Measurements from ENCODE around the gene SP4.
"Not testable (repeated sequence)": the region's sequence is repeated elsewhere in the genome, so short reads cannot be mapped to it uniquely, and the experiment has no call there.

SP4 gene

GRCh38 chr7:21514062-21514461 is 86.2 kb downstream of the SP4 start:
- Histone ChIP-seq H3K36me3 (ENCODE audit: control insufficient read depth, insufficient read depth, low read length) (no peaks in the 10 kb centered on the region), H3K4me1 (ENCODE audit: control insufficient read depth, insufficient read depth, low read length) (no peaks in the 10 kb centered on the region), H3K9me3 (ENCODE audit: control insufficient read depth, low read length) (no peaks in the 10 kb centered on the region), H3K27me3 (ENCODE audit: control insufficient read depth, insufficient read depth, low read length, poor library complexity, severe bottlenecking) (no peaks in the 10 kb centered on the region), H3K27ac (ENCODE audit: insufficient read depth, low read depth, low read length, poor library complexity, severe bottlenecking) (no peak overlapping the region), H3K4me3 (ENCODE audit: insufficient read depth, low read depth, low read length) (no peak overlapping the region)

GRCh38 chr7:21524680-21525079 is 96.8 kb downstream of the SP4 start:
- no peaks in the 10 kb centered on the region for H3K36me3 ChIP-seq (ENCODE audit: control insufficient read depth, insufficient read depth, low read length)
- no peak overlapping the region for H3K4me3 ChIP-seq (ENCODE audit: insufficient read depth, low read depth, low read length)
- H3K27ac ChIP-seq (ENCODE audit: insufficient read depth, low read depth, low read length, poor library complexity, severe bottlenecking) = no peak overlapping the region
- H3K4me1 ChIP-seq (ENCODE audit: control insufficient read depth, insufficient read depth, low read length) = no peaks in the 10 kb centered on the region
- 89 to 95% methylated on average over 1 of the region's 1 CpG for WGBS, 2 experiments
- no peaks in the 10 kb centered on the region for H3K9me3 ChIP-seq (ENCODE audit: control insufficient read depth, low read length)
- no peaks in the 10 kb centered on the region for H3K27me3 ChIP-seq (ENCODE audit: control insufficient read depth, insufficient read depth, low read length, poor library complexity, severe bottlenecking)

- H3K27me3 ChIP-seq (ENCODE audit: control insufficient read depth, insufficient read depth, low read length, poor library complexity, severe bottlenecking) = no peaks in the 10 kb centered on the region
- H3K4me1 ChIP-seq (ENCODE audit: control insufficient read depth, insufficient read depth, low read length) = no peaks in the 10 kb centered on the region
- no peak overlapping the region for H3K4me3 ChIP-seq (ENCODE audit: insufficient read depth, low read depth, low read length)
- no peaks in the 10 kb centered on the region for H3K36me3 ChIP-seq (ENCODE audit: control insufficient read depth, insufficient read depth, low read length)
- no peaks in the 10 kb centered on the region for H3K9me3 ChIP-seq (ENCODE audit: control insufficient read depth, low read length)
- H3K27ac ChIP-seq (ENCODE audit: insufficient read depth, low read depth, low read length, poor library complexity, severe bottlenecking) = no peak overlapping the region
Measured at GRCh38 chr7:21526007-21526406, 98.1 kb downstream of the SP4 start.

GRCh38 chr7:21526448-21526847 is 98.6 kb downstream of the SP4 start:
- no peaks in the 10 kb centered on the region for H3K36me3 ChIP-seq (ENCODE audit: control insufficient read depth, insufficient read depth, low read length)
- no peak overlapping the region for H3K27ac ChIP-seq (ENCODE audit: insufficient read depth, low read depth, low read length, poor library complexity, severe bottlenecking)
- H3K9me3 ChIP-seq (ENCODE audit: control insufficient read depth, low read length) = no peaks in the 10 kb centered on the region
- H3K27me3 ChIP-seq (ENCODE audit: control insufficient read depth, insufficient read depth, low read length, poor library complexity, severe bottlenecking) = no peaks in the 10 kb centered on the region
- no peaks in the 10 kb centered on the region for H3K4me1 ChIP-seq (ENCODE audit: control insufficient read depth, insufficient read depth, low read length)
- no peak overlapping the region for H3K4me3 ChIP-seq (ENCODE audit: insufficient read depth, low read depth, low read length)
- WGBS, 2 experiments = 96 to 97% methylated on average over 3 of the region's 3 CpGs

GRCh38 chr7:21532485-21532884 is 104.6 kb downstream of the SP4 start:
- not testable (repeated sequence) for H3K27me3 ChIP-seq (ENCODE audit: control insufficient read depth, insufficient read depth, low read length, poor library complexity, severe bottlenecking); H3K4me1 ChIP-seq (ENCODE audit: control insufficient read depth, insufficient read depth, low read length); H3K27ac ChIP-seq (ENCODE audit: insufficient read depth, low read depth, low read length, poor library complexity, severe bottlenecking); H3K9me3 ChIP-seq (ENCODE audit: control insufficient read depth, low read length); H3K36me3 ChIP-seq (ENCODE audit: control insufficient read depth, insufficient read depth, low read length); H3K4me3 ChIP-seq (ENCODE audit: insufficient read depth, low read depth, low read length)
- 95 to 96% methylated on average over 1 of the region's 1 CpG for WGBS, 2 experiments

GRCh38 chr7:21533646-21534045 is 105.8 kb downstream of the SP4 start:
- not testable (repeated sequence) for H3K27ac ChIP-seq (ENCODE audit: insufficient read depth, low read depth, low read length, poor library complexity, severe bottlenecking); H3K4me3 ChIP-seq (ENCODE audit: insufficient read depth, low read depth, low read length); H3K27me3 ChIP-seq (ENCODE audit: control insufficient read depth, insufficient read depth, low read length, poor library complexity, severe bottlenecking); H3K36me3 ChIP-seq (ENCODE audit: control insufficient read depth, insufficient read depth, low read length); H3K4me1 ChIP-seq (ENCODE audit: control insufficient read depth, insufficient read depth, low read length); H3K9me3 ChIP-seq (ENCODE audit: control insufficient read depth, low read length)

- not testable (repeated sequence) for H3K4me3 ChIP-seq (ENCODE audit: insufficient read depth, low read depth, low read length); H3K36me3 ChIP-seq (ENCODE audit: control insufficient read depth, insufficient read depth, low read length); H3K27ac ChIP-seq (ENCODE audit: insufficient read depth, low read depth, low read length, poor library complexity, severe bottlenecking); H3K27me3 ChIP-seq (ENCODE audit: control insufficient read depth, insufficient read depth, low read length, poor library complexity, severe bottlenecking); H3K9me3 ChIP-seq (ENCODE audit: control insufficient read depth, low read length); H3K4me1 ChIP-seq (ENCODE audit: control insufficient read depth, insufficient read depth, low read length)
- WGBS, 2 experiments = 95 to 96% methylated on average over 27 of the region's 27 CpGs
Measured at GRCh38 chr7:21536445-21537118, 108.7 kb downstream of the SP4 start.

GRCh38 chr7:21538936-21539495 is 111.1 kb downstream of the SP4 start:
- Histone ChIP-seq H3K9me3 (ENCODE audit: control insufficient read depth, low read length) (no peaks in the 10 kb centered on the region), H3K36me3 (ENCODE audit: control insufficient read depth, insufficient read depth, low read length) (no peaks in the 10 kb centered on the region), H3K27me3 (ENCODE audit: control insufficient read depth, insufficient read depth, low read length, poor library complexity, severe bottlenecking) (peaks cover 29% of the 10 kb centered on the region), H3K4me1 (ENCODE audit: control insufficient read depth, insufficient read depth, low read length) (peaks cover 5% of the 10 kb centered on the region), H3K4me3 (ENCODE audit: insufficient read depth, low read depth, low read length) (no peak overlapping the region), H3K27ac (ENCODE audit: insufficient read depth, low read depth, low read length, poor library complexity, severe bottlenecking) (no peak overlapping the region)
- WGBS, 2 experiments = 94 to 95% methylated on average over 3 of the region's 3 CpGs

GRCh38 chr7:21542891-21543527 is 115.1 kb downstream of the SP4 start, which contains the start of gene DNAH11:
TSS of gene DNAH11 (plus strand) at chr7:21543039. CDS start at chr7:21543246, 207 bp downstream.
- WGBS, 2 experiments = 0 to 1% methylated on average over 66 of the region's 66 CpGs
- no peak within 1 kb of the TSS for H3K27ac ChIP-seq (ENCODE audit: insufficient read depth, low read depth, low read length, poor library complexity, severe bottlenecking)
- peak within 1 kb of the TSS; percentile 40 for H3K4me3 ChIP-seq (ENCODE audit: insufficient read depth, low read depth, low read length)
- H3K4me1 ChIP-seq (ENCODE audit: control insufficient read depth, insufficient read depth, low read length) = peaks cover 5% of the 10 kb centered on the region
- H3K36me3 ChIP-seq (ENCODE audit: control insufficient read depth, insufficient read depth, low read length) = no peaks in the 10 kb centered on the region
- no peaks in the 10 kb centered on the region for H3K9me3 ChIP-seq (ENCODE audit: control insufficient read depth, low read length)
- peaks cover 45% of the 10 kb centered on the region for H3K27me3 ChIP-seq (ENCODE audit: control insufficient read depth, insufficient read depth, low read length, poor library complexity, severe bottlenecking)

- H3K4me1 ChIP-seq (ENCODE audit: control insufficient read depth, insufficient read depth, low read length) = peaks cover 5% of the 10 kb centered on the region
- H3K36me3 ChIP-seq (ENCODE audit: control insufficient read depth, insufficient read depth, low read length) = no peaks in the 10 kb centered on the region
- 12 to 15% methylated on average over 31 of the region's 31 CpGs for WGBS, 2 experiments
- H3K27me3 ChIP-seq (ENCODE audit: control insufficient read depth, insufficient read depth, low read length, poor library complexity, severe bottlenecking) = peaks cover 45% of the 10 kb centered on the region
- H3K9me3 ChIP-seq (ENCODE audit: control insufficient read depth, low read length) = no peaks in the 10 kb centered on the region
- no peak overlapping the region for H3K27ac ChIP-seq (ENCODE audit: insufficient read depth, low read depth, low read length, poor library complexity, severe bottlenecking)
- H3K4me3 ChIP-seq (ENCODE audit: insufficient read depth, low read depth, low read length) = peak overlapping the region; percentile 40
Measured at GRCh38 chr7:21543528-21544302, 115.8 kb downstream of the SP4 start.
